Suprapubic skin (tissue), 3 donors: ENCODE results near the gene DPH7.

Experiments used
- CTCF ChIP-seq, 2 donors: fragments of 200-600 bp in 1 of 2; fragments of 450-650 bp in 1 of 2; sonication (generic) in 1 of 2; IDR thresholded peaks; one replicate each; pipeline ENCODE4 v1.5.1; 2016 to 2019; ENCODE audit warnings: antibody characterized with exemption in 2 of 2, mild to moderate bottlenecking in 1 of 2, moderate library complexity in 1 of 2
- POLR2AphosphoS5 ChIP-seq, 3 donors: sonication (generic); formaldehyde crosslinking; IDR thresholded peaks; one replicate each; pipeline ENCODE4 v1.6.1; 2017; ENCODE audit warnings: antibody characterized with exemption in 3 of 3

- TF ChIP-seq CTCF (IDR thresholded peaks at IDR 0.05) (no peak), POLR2AphosphoS5 (IDR thresholded peaks at IDR 0.05) (no peak)
These were observed 72.0 kb downstream of the DPH7 start for GRCh38 chr9:137506702-137507171.
